OCI-LY3 (cell line): ENCODE results near the gene TMEM106A.
"Not testable (repeated sequence)": the region's sequence is repeated elsewhere in the genome, so short reads cannot be mapped to it uniquely, and the experiment has no call there.

Experiments used
- H2AFZ ChIP-seq: fragments of 200-600, 300-600 bp; shearing (Covaris generic); 2 replicates; pipeline ENCODE4 v1.6.0; 2014; ENCODE audit warnings: antibody characterized with exemption, low read depth, low read length
- H3K27ac ChIP-seq: fragments of 200-600, 300-600 bp; sonication (generic); 2 replicates; pipeline ENCODE4 v1.5.1; 2014; ENCODE audit warnings: mild to moderate bottlenecking, low read length, moderate library complexity, mixed read lengths
- H3K27me3 ChIP-seq: fragments of 200-600, 300-600 bp; sonication (generic); 2 replicates; pipeline ENCODE4 v1.6.1; 2014; ENCODE audit warnings: low read depth, low read length, mixed read lengths
- H3K36me3 ChIP-seq: fragments of 200-600, 300-600 bp; sonication (generic); replicated peaks from 2 replicates; pipeline ENCODE3; 2014; ENCODE audit warnings: low read depth, low read length, mixed read lengths
- H3K4me1 ChIP-seq: fragments of 300-600, 200-600 bp; sonication (generic); 2 replicates; pipeline ENCODE4 v1.6.1; 2014; ENCODE audit warnings: low read length, mixed read lengths
- H3K4me2 ChIP-seq: fragments of 200-600, 300-600 bp; sonication (generic); 2 replicates; pipeline ENCODE4 v1.6.1; 2014; ENCODE audit warnings: low read length, mixed read lengths
- H3K4me3 ChIP-seq: fragments of 300-600, 200-600 bp; sonication (generic); 2 replicates; pipeline ENCODE4 v1.5.1; 2014; ENCODE audit warnings: antibody characterized with exemption, mild to moderate bottlenecking, low read length, moderate library complexity
- H3K79me2 ChIP-seq: fragments of 300-600, 200-600 bp; shearing (Covaris generic); 2 replicates; pipeline ENCODE4 v1.6.1; 2014; ENCODE audit warnings: mild to moderate bottlenecking, low read length, mixed read lengths
- H3K9ac ChIP-seq: fragments of 300-600, 200-600 bp; shearing (Covaris generic); 2 replicates; pipeline ENCODE4 v1.6.0; 2014; ENCODE audit warnings: mild to moderate bottlenecking, low read length, moderate library complexity
- H3K9me3 ChIP-seq: fragments of 200-600, 300-600 bp; shearing (Covaris generic); 2 replicates; pipeline ENCODE4 v1.6.1; 2014; ENCODE audit warnings: low read length, mixed read lengths; ENCODE audit not compliant: insufficient read depth
- H4K20me1 ChIP-seq: fragments of 200-600, 300-600 bp; sonication (generic); 2 replicates; pipeline ENCODE4 v1.6.1; 2016; ENCODE audit warnings: low read length, mixed read lengths; ENCODE audit not compliant: insufficient read depth
- EZH2phosphoT487 ChIP-seq: fragments of 200-600 bp; shearing (Covaris generic); IDR thresholded peaks from 2 replicates; pipeline ENCODE4 v1.6.1; 2018; ENCODE audit warnings: antibody characterized with exemption, mixed run types, low read depth
- TF ChIP-seq, protein P1 (sequence below): fragments of 200-600, 300-600 bp; sonication (generic); IDR thresholded peaks from 2 replicates; pipeline ENCODE4 v1.5.1; 2014; ENCODE audit warnings: antibody characterized with exemption, low read length, low read depth

The TMEM106A gene

DNA sequence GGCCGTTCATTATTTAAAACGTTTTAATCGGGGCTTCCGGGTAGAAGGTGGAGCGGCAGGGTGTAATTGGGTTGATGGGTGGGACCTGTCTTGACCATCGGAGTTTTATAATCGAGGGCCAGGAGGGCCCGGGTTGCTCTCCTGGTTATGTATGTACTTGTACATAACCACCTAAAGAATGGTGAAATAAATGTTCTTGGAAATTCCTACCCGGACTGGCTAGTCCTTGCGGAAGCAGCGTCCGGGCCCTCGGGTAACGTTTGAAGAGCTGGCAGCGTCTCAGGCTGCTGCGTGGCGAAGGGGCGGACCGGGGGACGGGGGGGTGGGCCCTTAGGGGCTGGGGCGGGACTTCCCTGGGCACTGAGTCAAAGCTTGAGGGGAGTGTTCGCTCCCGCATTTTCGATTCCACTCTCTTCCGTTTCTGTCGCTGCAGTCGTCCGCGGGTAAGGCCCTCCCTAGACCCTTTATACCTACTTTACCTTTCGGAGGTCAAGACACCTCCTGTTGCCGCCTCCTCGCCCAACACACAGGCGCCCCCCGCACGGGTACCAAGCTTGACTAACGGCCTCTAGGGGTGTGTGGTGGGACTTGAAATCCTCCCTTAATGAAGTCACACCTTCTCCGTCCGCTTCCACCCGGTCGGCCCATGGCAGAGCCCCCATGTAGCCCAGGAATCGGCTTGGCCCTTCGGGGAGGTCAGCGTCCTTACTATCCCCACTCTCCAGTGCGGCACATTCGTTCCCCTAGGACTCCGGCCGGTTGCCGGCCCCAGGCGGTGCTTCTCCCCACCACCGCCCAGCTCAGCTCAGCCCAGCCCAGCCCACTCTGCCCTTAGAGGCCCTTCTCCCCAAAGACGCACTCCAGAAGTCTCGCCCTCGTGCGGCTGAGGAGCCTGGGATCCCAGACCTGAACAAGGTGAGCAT, at the start of gene TMEM106A:
TMEM106A (plus strand) TSS at position 396 of the 923 bp plus-strand sequence. CDS start 1,167 bp downstream, outside the sequence.
- H3K4me3 ChIP-seq: peak within 1 kb of the TSS; percentile 90
- peaks cover 11% of the 10 kb centered on the region; the same call in 1 of the 2 replicates for H3K79me2 ChIP-seq
- no peak for TF ChIP-seq EZH2phosphoT487
- TF ChIP-seq, protein P1, sequence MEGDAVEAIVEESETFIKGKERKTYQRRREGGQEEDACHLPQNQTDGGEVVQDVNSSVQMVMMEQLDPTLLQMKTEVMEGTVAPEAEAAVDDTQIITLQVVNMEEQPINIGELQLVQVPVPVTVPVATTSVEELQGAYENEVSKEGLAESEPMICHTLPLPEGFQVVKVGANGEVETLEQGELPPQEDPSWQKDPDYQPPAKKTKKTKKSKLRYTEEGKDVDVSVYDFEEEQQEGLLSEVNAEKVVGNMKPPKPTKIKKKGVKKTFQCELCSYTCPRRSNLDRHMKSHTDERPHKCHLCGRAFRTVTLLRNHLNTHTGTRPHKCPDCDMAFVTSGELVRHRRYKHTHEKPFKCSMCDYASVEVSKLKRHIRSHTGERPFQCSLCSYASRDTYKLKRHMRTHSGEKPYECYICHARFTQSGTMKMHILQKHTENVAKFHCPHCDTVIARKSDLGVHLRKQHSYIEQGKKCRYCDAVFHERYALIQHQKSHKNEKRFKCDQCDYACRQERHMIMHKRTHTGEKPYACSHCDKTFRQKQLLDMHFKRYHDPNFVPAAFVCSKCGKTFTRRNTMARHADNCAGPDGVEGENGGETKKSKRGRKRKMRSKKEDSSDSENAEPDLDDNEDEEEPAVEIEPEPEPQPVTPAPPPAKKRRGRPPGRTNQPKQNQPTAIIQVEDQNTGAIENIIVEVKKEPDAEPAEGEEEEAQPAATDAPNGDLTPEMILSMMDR: peak; percentile 23
- H3K27ac ChIP-seq: peak within 1 kb of the TSS; percentile 79
- peak within 1 kb of the TSS; percentile 96 for H3K9ac ChIP-seq
- peak within 1 kb of the TSS; percentile 89 for H3K4me2 ChIP-seq
- peaks cover 27% of the 10 kb centered on the region for H3K36me3 ChIP-seq
- no peaks in the 10 kb centered on the region for H3K9me3 ChIP-seq
- peaks cover 20% of the 10 kb centered on the region for H3K4me1 ChIP-seq
- H4K20me1 ChIP-seq: no peaks in the 10 kb centered on the region
- no peaks in the 10 kb centered on the region for H3K27me3 ChIP-seq
- peak within 1 kb of the TSS; percentile 80 for H2AFZ ChIP-seq

DNA sequence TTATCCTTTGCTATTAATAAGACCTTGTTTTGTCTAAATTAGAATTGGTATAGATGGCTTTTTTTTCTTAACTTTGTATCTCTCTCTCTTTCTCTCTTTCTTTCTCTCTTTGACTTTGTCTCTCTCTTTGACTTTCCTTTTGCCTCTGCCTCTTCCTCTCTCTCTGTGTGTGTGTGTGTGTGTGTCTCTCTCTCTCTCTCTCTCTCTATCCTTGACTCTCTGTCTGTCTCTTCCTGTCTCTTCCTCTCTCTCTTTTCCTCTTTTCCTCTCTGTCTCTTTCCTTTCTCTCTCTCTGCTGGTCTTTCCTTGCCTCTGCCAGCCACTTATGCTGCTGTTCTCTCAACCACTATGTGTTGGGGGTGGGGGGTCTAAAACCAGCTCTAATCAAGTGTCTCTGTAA, 45.7 kb upstream of the TMEM106A start:
- H4K20me1 ChIP-seq, H3K27me3 ChIP-seq, H3K36me3 ChIP-seq, H3K9ac ChIP-seq, H3K27ac ChIP-seq, H3K4me1 ChIP-seq, H2AFZ ChIP-seq, H3K4me3 ChIP-seq, H3K4me2 ChIP-seq, H3K9me3 ChIP-seq: not testable (repeated sequence)
- H3K79me2 ChIP-seq: peaks cover 25% of the 10 kb centered on the region

- Histone ChIP-seq H3K9me3 (no peaks in the 10 kb centered on the region), H3K27me3 (no peaks in the 10 kb centered on the region), H2AFZ (peak overlapping the region; percentile 58; the same call in 1 of the 2 replicates), H3K79me2 (peaks cover 38% of the 10 kb centered on the region), H3K4me1 (peaks cover 15% of the 10 kb centered on the region), H3K36me3 (no peaks in the 10 kb centered on the region), H4K20me1 (no peaks in the 10 kb centered on the region), H3K9ac (peak overlapping the region; percentile 66), H3K4me3 (peak overlapping the region; percentile 90), H3K27ac (peak overlapping the region; percentile 92), H3K4me2 (peak overlapping the region; percentile 70)
- TF ChIP-seq, protein P1: no peak
- TF ChIP-seq EZH2phosphoT487: no peak
Observed at GRCh38 chr17:43169561-43170139, 42.0 kb upstream of the TMEM106A start.

GRCh38 chr17:43170140-43170765, 41.4 kb upstream of the TMEM106A start:
- Histone ChIP-seq H4K20me1 (no peaks in the 10 kb centered on the region), H3K4me3 (peak overlapping the region; percentile 90), H3K9me3 (no peaks in the 10 kb centered on the region), H3K4me2 (peak overlapping the region; percentile 87), H3K79me2 (peaks cover 38% of the 10 kb centered on the region), H2AFZ (peak overlapping the region; percentile 69), H3K9ac (peak overlapping the region; percentile 91), H3K27ac (peak overlapping the region; percentile 92), H3K36me3 (no peaks in the 10 kb centered on the region), H3K4me1 (peaks cover 15% of the 10 kb centered on the region), H3K27me3 (no peaks in the 10 kb centered on the region)
- TF ChIP-seq, protein P1: no peak
- no peak for TF ChIP-seq EZH2phosphoT487
